ENCODE data around the gene SHROOM1. TPM values are rescaled to one million over a fixed set of nuclear protein-coding genes. Genes with fewer than 3 reads are reported as not detected.
A peak's percentile ranks its signal among the peaks of the same experiment; 100 is the strongest.

The SHROOM1 gene
- total and polyA plus RNA-seq, 2 donors (not counting 3 experiments of a cell fraction or from before 2014, with no cell fraction given): 12.8 to 20.9 TPM

GRCh38 chr5:132840896-132841295 is 10.4 kb upstream of the SHROOM1 start:
- peak; percentile 55 for FAIRE-seq
- POLR2A ChIA-PET: no interaction called here

More at GRCh38 chr5:132840896-132841295, 10.4 kb upstream of the SHROOM1 start:
- CTCF ChIA-PET: interaction anchor here (1.1 to 2.2 kb wide), 3 partner anchors 13 to 23 kb away, joined by 3 to 10 read pairs (median 7); no protein-coding TSS in a partner anchor
- no peak overlapping the region for H3K9ac ChIP-seq (replicated peaks; ENCODE audit: extremely low read depth, insufficient read depth, low read length)
- H4K20me1 ChIP-seq (replicated peaks; ENCODE audit: control insufficient read depth, extremely low read depth, insufficient read depth, low read length): no peaks in the 10 kb centered on the region
- no peak for DNase-seq (ENCODE audit: low read depth, low spot score)
- H3K9me3 ChIP-seq (replicated peaks; ENCODE audit: control insufficient read depth, insufficient read depth, low read length): no peaks in the 10 kb centered on the region
- intact Hi-C loops (cut with micrococcal nuclease): loop anchor here (1.0 kb wide), 1 partner anchor 25 kb away; the partner anchor contains the start of genes GDF9 and UQCRQ
- TF ChIP-seq GATA2 (IDR thresholded peaks at IDR 0.05; ENCODE audit: insufficient read depth, insufficient read length, low read depth, low read length) (no peak), EZH2 (IDR thresholded peaks at IDR 0.05; ENCODE audit: borderline replicate concordance, low read depth, low read length, severe bottlenecking) (no peak), POLR2AphosphoS5 (IDR thresholded peaks at IDR 0.05; ENCODE audit: insufficient read depth, low read depth, low read length) (no peak), MYC (IDR thresholded peaks at IDR 0.05; ENCODE audit: low read depth, low read length) (no peak), JUN (IDR thresholded peaks at IDR 0.05; ENCODE audit: borderline replicate concordance, insufficient read depth, insufficient read length, low read depth) (no peak), FOS (IDR thresholded peaks at IDR 0.05; ENCODE audit: borderline replicate concordance, insufficient read depth, low read length) (no peak), POLR2A (IDR thresholded peaks at IDR 0.05; ENCODE audit: low read depth, low read length) (no peak)
- TF ChIP-seq, protein P1, sequence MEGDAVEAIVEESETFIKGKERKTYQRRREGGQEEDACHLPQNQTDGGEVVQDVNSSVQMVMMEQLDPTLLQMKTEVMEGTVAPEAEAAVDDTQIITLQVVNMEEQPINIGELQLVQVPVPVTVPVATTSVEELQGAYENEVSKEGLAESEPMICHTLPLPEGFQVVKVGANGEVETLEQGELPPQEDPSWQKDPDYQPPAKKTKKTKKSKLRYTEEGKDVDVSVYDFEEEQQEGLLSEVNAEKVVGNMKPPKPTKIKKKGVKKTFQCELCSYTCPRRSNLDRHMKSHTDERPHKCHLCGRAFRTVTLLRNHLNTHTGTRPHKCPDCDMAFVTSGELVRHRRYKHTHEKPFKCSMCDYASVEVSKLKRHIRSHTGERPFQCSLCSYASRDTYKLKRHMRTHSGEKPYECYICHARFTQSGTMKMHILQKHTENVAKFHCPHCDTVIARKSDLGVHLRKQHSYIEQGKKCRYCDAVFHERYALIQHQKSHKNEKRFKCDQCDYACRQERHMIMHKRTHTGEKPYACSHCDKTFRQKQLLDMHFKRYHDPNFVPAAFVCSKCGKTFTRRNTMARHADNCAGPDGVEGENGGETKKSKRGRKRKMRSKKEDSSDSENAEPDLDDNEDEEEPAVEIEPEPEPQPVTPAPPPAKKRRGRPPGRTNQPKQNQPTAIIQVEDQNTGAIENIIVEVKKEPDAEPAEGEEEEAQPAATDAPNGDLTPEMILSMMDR (IDR thresholded peaks at IDR 0.05; ENCODE audit: extremely low read depth in 1 of 2, insufficient read depth in 1 of 2, low read depth in 1 of 2, low read length in 2 of 2): no peak
- TF ChIP-seq, protein P2, sequence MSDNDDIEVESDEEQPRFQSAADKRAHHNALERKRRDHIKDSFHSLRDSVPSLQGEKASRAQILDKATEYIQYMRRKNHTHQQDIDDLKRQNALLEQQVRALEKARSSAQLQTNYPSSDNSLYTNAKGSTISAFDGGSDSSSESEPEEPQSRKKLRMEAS (IDR thresholded peaks at IDR 0.05; ENCODE audit: insufficient read depth, insufficient read length): no peak
- H3K4me1 ChIP-seq (ENCODE audit: control insufficient read depth, extremely low read depth, insufficient read depth, low read length): peaks cover 22% of the 10 kb centered on the region
- dilution Hi-C loops (cut with MboI; ENCODE audit: extremely low pct_ligation_motif_present, low sequenced_read_pairs): no loop called here
- H2AFZ ChIP-seq (ENCODE audit: low read depth, low read length): peak overlapping the region; percentile 90
- no peak overlapping the region for H3K4me3 ChIP-seq (replicated peaks in 1 of 3; ENCODE audit: insufficient read depth in 1 of 3, low read depth in 1 of 3, low read length in 3 of 3)
- H3K27ac ChIP-seq (ENCODE audit: insufficient read depth, low read depth, low read length): no peak overlapping the region
- no TSS peak for BruUV-seq (replicated peaks)
- no peaks in the 10 kb centered on the region for H3K9me1 ChIP-seq (replicated peaks; ENCODE audit: control insufficient read depth, extremely low read depth, insufficient read depth, low read length)
- H3K4me2 ChIP-seq (ENCODE audit: insufficient read depth, low read length): no peak overlapping the region
- H3K79me2 ChIP-seq (ENCODE audit: control insufficient read depth, insufficient read depth, low read length): no peaks in the 10 kb centered on the region
- H3K36me3 ChIP-seq (ENCODE audit: control insufficient read depth in 2 of 2, extremely low read depth in 1 of 2, insufficient read depth in 2 of 2, low read length in 2 of 2): no peaks in the 10 kb centered on the region
- no peaks in the 10 kb centered on the region for H3K27me3 ChIP-seq (ENCODE audit: control insufficient read depth in 2 of 2, insufficient read depth in 2 of 2, low read length in 2 of 2)
